Panc1 (cell line): ENCODE results near the gene FCMR. TPM values are rescaled to one million over a fixed set of nuclear protein-coding genes. Genes with fewer than 3 reads are reported as not detected.

Experiments used
- ATAC-seq: fragments of 200-7000 bp; cut with Tn5 transposase; 2 replicates; pipeline ENCODE4 v1.9.1; 2020; ENCODE audit warnings: mild to moderate bottlenecking, moderate library complexity
- BruUV-seq: library from RNA; stranded (reverse); fragments of 400-500 nt; replicated peaks from 2 replicates; lab custom pipeline; 2021; lab: Mats Ljungman, UMichigan
- CTCF ChIA-PET: fragments of 300-600 bp; sonication (Branson Sonifier 250); formaldehyde crosslinking; loops from one replicate; lab custom pipeline; 2022; ENCODE audit warnings: antibody characterized with exemption; lab: Charles Lee
- POLR2A ChIA-PET: fragments of 300-600 bp; sonication (Branson Sonifier 250); formaldehyde crosslinking; loops from one replicate; lab custom pipeline; 2022; ENCODE audit warnings: antibody characterized with exemption; lab: Charles Lee
- DNase-seq: peaks from one replicate; pipeline ENCODE4 v3.0.0-alpha.2; 2010; ENCODE audit warnings: low read depth, low spot score
- H3K27ac ChIP-seq: 2 replicates; pipeline ENCODE4 v1.5.1; 2011; ENCODE audit warnings: mild to moderate bottlenecking, low read length, inconsistent platforms
- H3K27me3 ChIP-seq: fragments of 200-500 bp; sonication (Bioruptor generic); 2 replicates; pipeline ENCODE4 v1.6.0; 2014; ENCODE audit warnings: low read length, inconsistent platforms; ENCODE audit not compliant: control insufficient read depth, insufficient read depth
- H3K36me3 ChIP-seq: fragments of 200-500 bp; sonication (Bioruptor generic); 2 replicates; pipeline ENCODE4 v1.5.1; 2014; ENCODE audit warnings: inconsistent platforms, mild to moderate bottlenecking, low read length, moderate library complexity; ENCODE audit not compliant: control insufficient read depth, insufficient read depth
- H3K4me1 ChIP-seq: 2 replicates; pipeline ENCODE4 v1.5.1; 2011; ENCODE audit warnings: inconsistent platforms, mild to moderate bottlenecking, low read length, moderate library complexity; ENCODE audit not compliant: control insufficient read depth, insufficient read depth
- H3K4me3 ChIP-seq, 2 experiments: 2 replicates each; pipeline ENCODE4 v1.5.1; 2011 to 2012; ENCODE audit warnings: low read depth in 2 of 2, low read length in 2 of 2, mild to moderate bottlenecking in 2 of 2, inconsistent platforms in 1 of 2, moderate library complexity in 1 of 2
- H3K9me3 ChIP-seq: fragments of 200-500 bp; sonication (Bioruptor generic); 2 replicates; pipeline ENCODE4 v1.5.1; 2014; ENCODE audit warnings: low read depth, mild to moderate bottlenecking, inconsistent platforms, low read length, moderate library complexity; ENCODE audit not compliant: control insufficient read depth, insufficient read depth
- POLR2AphosphoS5 ChIP-seq: IDR thresholded peaks from 2 replicates; pipeline ENCODE4 v1.6.1; 2012; ENCODE audit warnings: mild to moderate bottlenecking, low read depth, low read length, moderate library complexity
- REST ChIP-seq, 2 experiments: IDR thresholded peaks; 2 replicates each; pipeline ENCODE4 v1.6.1; 2011 to 2012; ENCODE audit warnings: low read depth in 2 of 2, control low read depth in 1 of 2, low read length in 1 of 2, mild to moderate bottlenecking in 1 of 2, moderate library complexity in 1 of 2; ENCODE audit not compliant: insufficient read depth in 1 of 2
- SIN3A ChIP-seq: IDR thresholded peaks from 2 replicates; pipeline ENCODE4 v1.6.1; 2012; ENCODE audit warnings: low read depth, mild to moderate bottlenecking, low read length, moderate library complexity, borderline replicate concordance; ENCODE audit not compliant: insufficient read depth
- TCF7L2 ChIP-seq: IDR thresholded peaks from 2 replicates; pipeline ENCODE4 v1.6.1; 2011; ENCODE audit warnings: mild to moderate bottlenecking, low read depth, low read length, inconsistent platforms
- in situ Hi-C: cut with HindIII; loops from 2 replicates; pipeline ENCODE4 v1.10.0; 2016; ENCODE audit warnings: low sequenced_read_pairs, low pct_unique_long_range_greater_than_20kb
- intact Hi-C: fragments of 100-400 bp; cut with micrococcal nuclease; formaldehyde crosslinking; loops from one replicate; pipeline ENCODE4 v1.10.0; 2022; ENCODE audit not compliant: unreplicated experiment
- total RNA-seq: library from RNA; stranded (reverse); gene quantifications from one replicate; pipeline ENCODE4 v1.2.1, GENCODE V29; 2021; ENCODE audit not compliant: unreplicated experiment
- TF ChIP-seq, protein P1 (sequence below): fragments of 450-650 bp; IDR thresholded peaks from 2 replicates; pipeline ENCODE4 v1.5.1; 2017; ENCODE audit warnings: mild to moderate bottlenecking

The FCMR gene
- total RNA-seq, 1 experiment from 2014 or later, result 0.41 TPM

GRCh38 chr1:206860165-206860564 lies 61.6 kb downstream of the FCMR start:
- no peaks in the 10 kb centered on the region for H3K9me3 ChIP-seq
- H3K27ac ChIP-seq, result no peak overlapping the region
- no TSS peak for BruUV-seq
- intact Hi-C loops, result no loop called here
- POLR2A ChIA-PET, result no interaction called here
- CTCF ChIA-PET, result no interaction called here
- H3K4me1 ChIP-seq, result no peaks in the 10 kb centered on the region
- H3K27me3 ChIP-seq, result peaks cover 14% of the 10 kb centered on the region
- H3K4me3 ChIP-seq, result no peak overlapping the region
- ATAC-seq (no peak), DNase-seq (no peak)
- TF ChIP-seq SIN3A, result no peak
- no peak for TF ChIP-seq REST (IDR thresholded peaks at IDR 0.05; ENCODE audit: insufficient read depth in 1 of 2, low read depth in 2 of 2, low read length in 1 of 2)
- no peak for TF ChIP-seq POLR2AphosphoS5
- TF ChIP-seq, protein P1, sequence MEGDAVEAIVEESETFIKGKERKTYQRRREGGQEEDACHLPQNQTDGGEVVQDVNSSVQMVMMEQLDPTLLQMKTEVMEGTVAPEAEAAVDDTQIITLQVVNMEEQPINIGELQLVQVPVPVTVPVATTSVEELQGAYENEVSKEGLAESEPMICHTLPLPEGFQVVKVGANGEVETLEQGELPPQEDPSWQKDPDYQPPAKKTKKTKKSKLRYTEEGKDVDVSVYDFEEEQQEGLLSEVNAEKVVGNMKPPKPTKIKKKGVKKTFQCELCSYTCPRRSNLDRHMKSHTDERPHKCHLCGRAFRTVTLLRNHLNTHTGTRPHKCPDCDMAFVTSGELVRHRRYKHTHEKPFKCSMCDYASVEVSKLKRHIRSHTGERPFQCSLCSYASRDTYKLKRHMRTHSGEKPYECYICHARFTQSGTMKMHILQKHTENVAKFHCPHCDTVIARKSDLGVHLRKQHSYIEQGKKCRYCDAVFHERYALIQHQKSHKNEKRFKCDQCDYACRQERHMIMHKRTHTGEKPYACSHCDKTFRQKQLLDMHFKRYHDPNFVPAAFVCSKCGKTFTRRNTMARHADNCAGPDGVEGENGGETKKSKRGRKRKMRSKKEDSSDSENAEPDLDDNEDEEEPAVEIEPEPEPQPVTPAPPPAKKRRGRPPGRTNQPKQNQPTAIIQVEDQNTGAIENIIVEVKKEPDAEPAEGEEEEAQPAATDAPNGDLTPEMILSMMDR, result no peak
- no peak for TF ChIP-seq TCF7L2
- in situ Hi-C loops, result no loop called here
- no peaks in the 10 kb centered on the region for H3K36me3 ChIP-seq

DNA sequence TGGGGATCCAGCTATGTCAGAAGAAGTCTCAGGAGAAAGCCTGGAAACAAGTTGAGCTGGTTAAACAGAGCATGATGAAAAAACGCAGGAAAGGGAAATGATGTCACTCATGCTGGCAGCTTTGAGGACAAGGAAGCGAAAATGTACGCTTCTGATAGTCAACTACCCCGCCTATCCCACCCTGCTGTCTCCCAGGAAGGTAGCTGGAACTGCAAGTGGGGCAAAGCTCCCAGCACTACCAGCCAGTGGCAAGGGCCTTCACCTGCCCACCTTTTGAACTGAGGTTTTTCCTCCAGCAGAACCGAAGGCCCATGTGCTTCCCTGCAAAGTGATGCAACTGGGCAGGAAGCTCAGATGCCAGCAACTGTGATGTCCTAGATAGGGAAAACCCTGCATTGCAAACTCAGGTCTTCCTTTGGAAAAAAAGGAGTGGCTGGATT lies 62.6 kb downstream of the FCMR start:
- TF ChIP-seq, protein P1, result no peak
- TF ChIP-seq POLR2AphosphoS5 (no peak), TCF7L2 (no peak), SIN3A (no peak), REST (IDR thresholded peaks at IDR 0.05; ENCODE audit: insufficient read depth in 1 of 2, low read depth in 2 of 2, low read length in 1 of 2) (no peak)
- ChIA-PET POLR2A (no interaction called here), CTCF (no interaction called here)
- no TSS peak for BruUV-seq
- intact Hi-C loops (loop anchor here (10.0 kb wide), 1 partner anchor 1104 kb away; the partner anchor contains the start of gene NUCKS1), in situ Hi-C loops (no loop called here)
- H3K4me1 ChIP-seq, result no peaks in the 10 kb centered on the region
- DNase-seq (no peak), ATAC-seq (no peak)
- H3K27ac ChIP-seq, result no peak overlapping the region
- peak overlapping the region in 1 of 2 experiments; percentile 15; a peak in 1 of 4 replicates for H3K4me3 ChIP-seq
- H3K27me3 ChIP-seq, result peaks cover 14% of the 10 kb centered on the region
- no peaks in the 10 kb centered on the region for H3K9me3 ChIP-seq
- no peaks in the 10 kb centered on the region for H3K36me3 ChIP-seq
